Measurements from ENCODE around the gene CTBS. TPM values are rescaled to one million over a fixed set of nuclear protein-coding genes. Genes with fewer than 3 reads are reported as not detected.

Gene CTBS
- total RNA-seq, 4 donors from 2014 or later, result 6.9 to 17.0 (median 12.2) TPM

- Histone ChIP-seq H3K27ac (no peak overlapping the region), H3K9me3 (no peaks in the 10 kb centered on the region), H3K36me3 (peaks cover 0 to 34% of the 10 kb centered on the region in 2 donors), H3K4me3 (no peak overlapping the region), H3K27me3 (no peaks in the 10 kb centered on the region), H3K4me1 (no peaks in the 10 kb centered on the region)
- no peak for ATAC-seq
- no peak for TF ChIP-seq POLR2A (IDR thresholded peaks at IDR 0.05)
- TF ChIP-seq POLR2AphosphoS5 (IDR thresholded peaks at IDR 0.05), result no peak
- TF ChIP-seq CTCF (IDR thresholded peaks at IDR 0.05), result no peak
- no peak for TF ChIP-seq EP300 (IDR thresholded peaks at IDR 0.05)
These were observed 35.6 kb downstream of the CTBS start for GRCh38 chr1:84538599-84538998.

- no peak for TF ChIP-seq POLR2AphosphoS5 (IDR thresholded peaks at IDR 0.05)
- no peak for TF ChIP-seq EP300 (IDR thresholded peaks at IDR 0.05)
- TF ChIP-seq CTCF (IDR thresholded peaks at IDR 0.05), result no peak
- no peak for TF ChIP-seq POLR2A (IDR thresholded peaks at IDR 0.05)
These were observed 48.5 kb downstream of the CTBS start for GRCh38 chr1:84525779-84526178.

GRCh38 chr1:84524590-84524989 lies 49.6 kb downstream of the CTBS start:
- no peak overlapping the region for H3K4me3 ChIP-seq
- peaks cover 0 to 10% of the 10 kb centered on the region in 2 donors for H3K36me3 ChIP-seq
- H3K27ac ChIP-seq, result no peak overlapping the region
- TF ChIP-seq EP300 (IDR thresholded peaks at IDR 0.05) (no peak), POLR2AphosphoS5 (IDR thresholded peaks at IDR 0.05) (no peak), CTCF (IDR thresholded peaks at IDR 0.05) (no peak), POLR2A (IDR thresholded peaks at IDR 0.05) (no peak)
- ATAC-seq, result no peak
- no peaks in the 10 kb centered on the region for H3K27me3 ChIP-seq
- H3K4me1 ChIP-seq, result no peaks in the 10 kb centered on the region
- no peaks in the 10 kb centered on the region for H3K9me3 ChIP-seq

More at GRCh38 chr1:84525779-84526178, 48.5 kb downstream of the CTBS start:
- H3K36me3 ChIP-seq, result peaks cover 0 to 14% of the 10 kb centered on the region in 2 donors
- no peak overlapping the region for H3K27ac ChIP-seq
- H3K27me3 ChIP-seq, result no peaks in the 10 kb centered on the region
- H3K4me3 ChIP-seq, result no peak overlapping the region
- H3K9me3 ChIP-seq, result no peaks in the 10 kb centered on the region
- no peaks in the 10 kb centered on the region for H3K4me1 ChIP-seq
- WGBS, 2 donors (ENCODE audit: low coverage in 1 of 2), result 75 to 86% methylated on average over 1 of the region's 1 CpG
- no peak for ATAC-seq

GRCh38 chr1:84510668-84511067 lies 63.6 kb downstream of the CTBS start:
- H3K27ac ChIP-seq, result no peak overlapping the region
- WGBS, 2 donors (ENCODE audit: low coverage in 1 of 2), result 82 to 94% methylated on average over 3 of the region's 3 CpGs
- peaks cover 0 to 8% (median 0%) of the 10 kb centered on the region in 3 donors for H3K4me1 ChIP-seq
- no peaks in the 10 kb centered on the region for H3K27me3 ChIP-seq
- peaks cover 0 to 9% (median 0%) of the 10 kb centered on the region in 3 donors for H3K9me3 ChIP-seq
- TF ChIP-seq EP300 (IDR thresholded peaks at IDR 0.05) (no peak), POLR2AphosphoS5 (IDR thresholded peaks at IDR 0.05) (no peak), CTCF (IDR thresholded peaks at IDR 0.05) (no peak)
- H3K4me3 ChIP-seq, result no peak overlapping the region
- no peaks in the 10 kb centered on the region for H3K36me3 ChIP-seq
- no peak for ATAC-seq

GRCh38 chr1:84510165-84510564 lies 64.1 kb downstream of the CTBS start:
- H3K36me3 ChIP-seq, result no peaks in the 10 kb centered on the region
- H3K27me3 ChIP-seq, result no peaks in the 10 kb centered on the region
- H3K9me3 ChIP-seq, result peaks cover 0 to 9% (median 0%) of the 10 kb centered on the region in 3 donors
- peaks cover 0 to 8% (median 0%) of the 10 kb centered on the region in 3 donors for H3K4me1 ChIP-seq
- H3K27ac ChIP-seq, result no peak overlapping the region
- no peak for ATAC-seq
- no peak overlapping the region for H3K4me3 ChIP-seq
- 44 to 67% methylated on average over 2 of the region's 2 CpGs for WGBS, 2 donors (ENCODE audit: low coverage in 1 of 2)
- TF ChIP-seq CTCF (IDR thresholded peaks at IDR 0.05) (no peak), POLR2AphosphoS5 (IDR thresholded peaks at IDR 0.05) (no peak), EP300 (IDR thresholded peaks at IDR 0.05) (no peak), POLR2A (IDR thresholded peaks at IDR 0.05) (no peak)

All from gastroesophageal sphincter (tissue), 4 donors.